ENCODE data around the gene TMEM51.
"Not testable (repeated sequence)": the region's sequence is repeated elsewhere in the genome, so short reads cannot be mapped to it uniquely, and the experiment has no call there.

Gene TMEM51

GRCh38 chr1:15155191-15155590 lies 1.6 kb downstream of the TMEM51 start:
- DNase-seq = no peak

- DNase-seq = no peak
These were observed 2.6 kb downstream of the TMEM51 start for GRCh38 chr1:15155888-15156741.

DNA sequence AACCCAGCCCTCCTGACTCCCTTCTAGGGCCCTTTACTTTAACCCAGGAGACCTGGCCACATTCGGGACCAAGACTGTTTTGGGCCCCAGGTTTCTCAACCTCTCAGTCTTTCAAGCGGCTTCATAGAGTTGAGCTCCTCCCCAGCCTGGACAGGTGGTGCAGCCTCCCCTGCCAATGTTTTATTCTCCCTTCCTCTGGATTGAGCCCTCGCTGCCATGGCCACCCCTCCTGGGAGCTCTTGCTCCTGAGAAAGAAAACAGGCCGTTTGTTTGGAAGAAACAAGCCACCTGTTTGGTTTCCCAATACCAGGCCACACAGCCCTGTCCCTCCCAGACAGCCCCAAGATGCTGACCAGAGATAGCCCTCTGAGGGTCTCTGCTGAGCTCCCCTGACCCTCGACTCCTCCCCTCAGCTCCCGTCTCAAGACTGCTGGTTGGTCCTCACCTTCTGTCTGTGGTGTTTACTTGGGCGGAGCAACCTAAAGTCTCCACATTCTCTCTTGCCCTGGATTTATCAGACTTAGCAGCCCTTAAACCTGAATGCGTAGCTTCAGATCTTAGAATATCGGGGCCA lies 3.3 kb downstream of the TMEM51 start:
- no peak for DNase-seq

GRCh38 chr1:15157524-15158399 lies 4.2 kb downstream of the TMEM51 start:
- no peak for DNase-seq

DNA sequence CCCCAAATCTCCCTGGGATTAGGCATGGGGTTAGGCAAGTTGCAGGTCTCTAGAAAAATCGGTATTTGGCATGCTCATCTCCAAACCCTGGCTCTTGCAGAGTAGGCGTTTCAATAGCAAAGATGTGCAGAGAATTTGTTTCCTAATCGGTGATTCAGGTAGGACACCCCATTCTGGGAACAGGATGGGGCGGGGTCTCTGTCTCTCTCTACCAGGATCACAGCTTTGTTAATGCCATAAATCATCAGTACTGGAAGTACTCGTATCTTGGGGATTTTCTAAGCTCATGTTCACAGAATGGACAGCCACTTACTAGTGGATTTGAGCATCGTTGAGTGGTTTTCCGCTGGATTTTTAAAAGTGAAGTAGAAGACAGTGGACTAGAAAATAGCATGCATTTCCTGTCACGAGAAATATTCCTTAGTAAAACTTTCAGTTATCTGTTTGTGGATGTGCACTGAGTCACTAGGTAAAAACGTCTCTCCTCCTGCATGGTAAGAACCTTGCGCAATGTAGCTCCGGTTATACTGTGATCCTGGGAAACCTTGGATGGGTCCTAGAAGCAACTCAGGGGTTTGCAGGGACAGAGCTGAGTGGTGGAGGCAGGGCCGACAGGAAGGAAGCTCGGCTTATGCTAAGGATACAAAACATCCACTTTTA lies 5.1 kb downstream of the TMEM51 start:
- no peak for DNase-seq

DNA sequence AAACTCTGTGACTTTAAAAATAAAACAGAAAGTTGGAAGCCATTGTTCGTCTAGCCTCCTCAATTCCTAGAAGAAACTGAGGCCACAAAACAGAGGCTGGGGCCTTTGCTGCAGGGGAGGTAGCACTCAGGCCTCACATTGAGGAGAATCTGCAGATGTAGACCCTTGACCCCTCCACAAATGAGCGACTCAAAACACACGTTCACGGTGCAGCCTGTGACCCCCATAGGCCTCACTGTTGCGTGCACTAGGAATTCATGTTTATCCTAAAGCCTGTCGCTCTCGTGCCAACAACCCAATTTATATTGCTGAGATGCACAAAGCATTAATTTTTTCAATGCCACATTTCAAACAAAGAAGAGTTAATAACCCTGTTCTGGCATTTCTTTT lies 5.6 kb downstream of the TMEM51 start:
- DNase-seq = no peak

- DNase-seq = no peak
These were observed 7.1 kb downstream of the TMEM51 start for GRCh38 chr1:15160626-15161025.

DNA sequence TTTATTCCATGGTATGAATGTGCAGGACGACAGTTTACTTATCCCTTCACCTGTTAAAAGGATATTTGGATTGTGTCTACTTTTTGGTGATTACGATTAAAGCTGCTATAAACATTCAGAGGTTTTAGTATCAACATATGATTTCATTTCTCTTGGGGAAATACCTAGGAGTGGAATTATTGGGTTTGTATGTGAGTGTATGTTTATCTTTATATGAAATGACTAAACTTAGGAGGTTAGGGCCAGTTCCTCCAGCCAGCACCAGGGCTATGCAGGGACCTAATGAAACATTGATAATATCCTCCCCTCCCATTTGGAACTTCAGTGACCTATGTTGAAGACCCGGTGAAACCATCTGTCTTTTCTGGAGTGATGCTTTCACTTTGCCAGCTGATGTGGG lies 13.8 kb downstream of the TMEM51 start:
- no peak for DNase-seq

DNA sequence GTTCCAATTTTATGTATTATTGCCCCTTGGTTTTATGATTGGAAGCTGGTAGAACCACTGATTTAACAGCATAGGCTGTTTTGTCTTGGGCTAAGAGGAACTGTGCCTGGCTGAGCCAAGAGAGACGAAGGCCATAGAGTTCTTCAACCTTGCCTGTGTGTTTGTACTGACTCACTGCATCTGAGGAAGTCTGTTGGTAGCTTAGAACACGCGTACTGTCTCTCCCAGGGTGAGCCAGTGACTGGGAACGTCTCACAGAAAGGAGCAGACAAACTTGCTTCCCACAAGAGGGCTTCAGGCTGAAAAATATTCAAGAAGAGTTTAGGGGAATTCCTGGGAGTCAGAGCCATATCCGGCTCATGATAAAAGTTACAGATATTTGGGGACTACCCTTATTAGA lies 14.9 kb downstream of the TMEM51 start:
- DNase-seq = no peak

GRCh38 chr1:15170071-15170470 lies 16.5 kb downstream of the TMEM51 start:
- no peak for DNase-seq

DNA sequence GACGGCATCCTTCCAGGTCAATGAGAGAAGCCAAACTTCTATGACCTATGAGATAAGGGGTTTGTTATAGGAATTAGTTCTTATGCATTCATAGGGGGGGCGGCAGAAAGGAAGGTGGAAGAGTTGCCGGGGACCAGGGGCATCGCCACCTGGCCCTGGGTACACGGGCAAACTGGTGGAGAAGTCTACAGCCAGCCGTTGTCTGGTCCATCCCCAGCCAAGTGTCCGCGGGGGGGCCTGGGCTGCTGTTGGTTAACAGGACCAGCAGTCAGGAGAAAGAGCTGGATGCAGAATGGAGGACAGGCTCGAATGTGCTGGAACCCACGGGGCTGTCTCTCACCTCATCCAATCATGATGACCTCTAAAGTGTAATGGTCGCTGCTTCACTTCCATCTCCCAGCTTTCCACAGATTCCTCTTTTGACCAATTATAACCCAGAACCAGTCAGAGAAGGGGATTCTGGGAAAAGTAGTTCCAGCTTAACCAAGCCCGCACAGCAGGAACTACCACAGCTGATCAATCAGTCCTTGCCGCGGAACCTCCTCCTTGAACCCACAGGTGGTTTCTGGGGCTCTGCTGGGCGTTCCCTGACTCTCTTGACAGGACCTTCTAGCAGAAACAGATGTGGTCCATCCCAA lies 17.8 kb downstream of the TMEM51 start:
- DNase-seq = no peak

DNA sequence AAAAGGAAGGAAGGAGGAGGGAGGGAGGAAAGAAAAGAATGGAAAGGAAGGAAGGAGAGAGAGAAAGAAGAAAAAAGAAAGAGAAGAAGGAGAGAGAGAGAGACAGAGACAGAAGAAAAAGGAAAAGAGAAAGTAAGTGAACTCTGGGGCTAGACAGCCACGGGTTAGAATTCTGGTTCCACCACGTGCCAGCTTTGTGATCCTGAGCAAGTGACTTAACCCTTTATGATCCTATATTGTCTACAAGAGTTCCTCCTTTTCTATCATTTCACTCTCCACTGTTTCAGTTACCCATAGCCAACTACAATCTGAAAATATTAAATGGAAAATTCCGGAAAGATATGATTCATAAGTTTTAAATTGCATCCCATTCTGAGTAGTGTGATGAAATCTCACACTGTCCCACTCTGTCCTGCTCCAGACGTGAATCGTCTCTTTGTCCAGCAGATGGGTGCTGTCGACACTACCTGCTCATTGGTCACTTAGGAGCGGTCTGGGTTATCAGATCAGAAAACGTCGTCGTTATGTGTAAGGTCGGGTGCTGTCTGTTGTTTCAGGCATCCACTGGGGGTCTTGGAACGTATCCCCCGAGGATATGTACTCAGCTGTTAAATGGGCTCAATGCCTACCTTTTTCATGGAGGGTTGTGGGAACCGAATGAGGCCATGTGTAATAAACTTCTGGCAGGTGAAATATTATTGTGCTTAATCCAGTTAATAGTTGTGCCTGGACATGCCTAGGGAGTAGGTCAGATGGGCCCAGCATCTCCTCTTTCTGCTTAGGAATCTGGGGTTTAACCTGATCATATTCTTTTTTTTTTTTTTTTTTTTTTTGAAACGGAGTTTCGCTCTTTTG lies 19.1 kb downstream of the TMEM51 start:
- DNase-seq = no peak

- DNase-seq = no peak
These were observed 20.5 kb downstream of the TMEM51 start for GRCh38 chr1:15173863-15174614.

GRCh38 chr1:15174615-15174983 lies 21.1 kb downstream of the TMEM51 start:
- DNase-seq = no peak

DNA sequence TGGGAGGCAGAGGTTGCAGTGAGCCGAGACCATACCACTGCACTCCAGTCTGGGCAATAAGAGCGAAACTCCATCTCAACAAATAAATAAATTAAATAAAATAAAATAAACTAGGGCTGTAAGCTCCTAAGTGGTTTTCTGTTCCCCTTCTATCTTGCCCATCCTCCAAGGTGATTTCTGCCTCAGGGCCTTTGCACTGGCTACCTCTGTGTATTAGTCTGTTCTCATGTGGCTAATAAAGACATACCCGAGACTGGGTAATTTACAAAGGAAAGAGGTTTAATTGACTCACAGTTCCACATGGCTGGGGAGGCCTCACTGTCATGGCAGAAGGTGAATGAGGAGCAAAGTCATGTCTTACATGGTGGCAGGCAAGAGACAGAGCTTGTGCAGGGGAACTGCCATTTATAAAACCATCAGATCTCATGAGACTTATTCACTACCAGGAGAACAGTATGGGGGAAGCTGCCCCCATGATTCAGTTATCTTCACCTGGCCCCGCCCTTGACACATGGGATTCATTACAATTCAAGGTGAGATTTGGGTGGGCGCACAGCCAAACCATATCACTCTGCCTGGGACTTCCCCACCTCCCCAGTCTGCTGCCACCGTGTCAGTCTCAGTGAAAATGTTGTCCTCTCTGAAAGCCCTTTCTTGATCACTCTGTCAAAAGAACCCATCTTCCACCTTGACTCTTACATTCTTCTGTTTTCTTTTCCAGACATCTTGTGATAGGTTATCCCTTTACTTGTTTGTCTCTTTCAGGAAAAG lies 22.0 kb downstream of the TMEM51 start:
- DNase-seq = not testable (repeated sequence)

- DNase-seq = no peak
These were observed 22.6 kb downstream of the TMEM51 start for GRCh38 chr1:15176120-15176519.

DNA sequence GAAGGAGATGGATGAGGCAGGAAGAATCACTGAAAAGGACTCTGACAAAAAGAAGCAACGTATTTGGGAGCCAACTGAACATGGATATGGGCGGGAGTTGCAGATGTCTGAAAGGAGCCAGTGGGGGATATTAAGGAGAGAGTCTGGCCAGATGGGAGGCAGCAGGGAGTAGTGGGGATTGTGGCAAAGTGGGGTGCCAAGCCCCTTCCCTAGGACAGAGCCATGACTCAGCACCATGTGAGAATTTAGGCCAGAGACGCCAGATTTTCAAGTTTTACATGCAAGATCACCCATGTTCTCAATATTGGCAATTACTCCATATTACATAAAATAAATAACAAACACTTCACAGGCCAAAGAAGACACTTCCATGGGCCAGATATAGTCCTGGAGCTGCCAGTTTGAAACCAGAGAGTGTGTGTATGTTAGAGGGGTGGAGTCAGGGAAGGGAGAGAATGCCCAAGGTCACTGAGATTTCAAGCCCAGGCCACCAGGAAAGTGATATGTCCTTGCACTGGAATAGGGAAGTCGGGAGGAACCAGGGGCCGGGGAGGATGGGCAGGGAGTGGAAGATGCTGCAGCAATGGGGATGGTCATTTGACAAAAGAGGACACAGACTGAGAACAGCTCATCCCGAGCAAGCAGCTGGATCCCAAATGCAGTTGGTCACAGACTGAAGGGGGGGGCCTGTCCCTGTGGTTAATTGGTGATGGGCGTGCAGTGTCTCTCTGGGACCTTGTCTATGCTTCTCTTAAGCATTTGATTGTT lies 23.5 kb downstream of the TMEM51 start:
- DNase-seq = no peak

GRCh38 chr1:15177710-15178166 lies 24.2 kb downstream of the TMEM51 start:
- DNase-seq = no peak

All from NCI-H1417 treated with DMSO at 0.1 percent for 48 hours (cell line).